ENCODE data around the gene PRDX2. TPM values are rescaled to one million over a fixed set of nuclear protein-coding genes. Genes with fewer than 3 reads are reported as not detected.

Gene PRDX2
- total RNA-seq, 1 donor from 2014 or later = 190 TPM

DNA sequence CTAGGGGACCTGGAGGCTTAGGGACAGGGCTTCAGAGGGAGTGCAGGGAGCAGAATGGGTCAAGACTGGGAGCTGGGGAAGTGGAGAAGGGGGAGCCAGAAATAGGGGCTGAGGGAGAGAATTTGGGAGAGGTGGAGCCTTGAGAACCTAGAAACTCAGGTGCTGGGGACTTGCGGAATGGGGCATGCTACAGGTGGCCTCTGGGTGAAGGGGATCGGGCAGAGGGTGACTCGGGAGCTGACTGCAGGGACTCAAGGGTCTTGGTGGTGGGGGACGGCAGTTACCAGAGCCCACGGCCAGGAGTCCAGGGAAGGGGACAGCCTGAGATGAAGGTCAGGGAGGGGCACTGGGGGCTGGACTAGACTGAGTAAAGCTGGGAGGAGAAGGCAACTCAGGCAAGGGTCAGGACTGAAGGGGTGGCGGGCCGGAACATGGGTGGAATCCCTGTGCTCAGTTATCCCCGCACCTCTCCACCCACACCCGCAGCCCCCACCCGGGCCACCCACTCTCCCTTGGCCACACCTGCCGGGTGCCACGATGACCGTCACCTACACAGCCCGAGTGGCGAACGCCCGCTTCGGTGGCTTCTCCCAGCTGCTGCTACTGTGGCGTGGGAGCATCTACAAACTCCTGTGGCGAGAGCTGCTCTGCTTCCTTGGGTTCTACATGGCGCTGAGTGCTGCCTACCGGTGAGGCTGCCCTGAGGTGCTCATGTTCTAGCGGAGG is 49.4 kb downstream of the PRDX2 start:
- no peak overlapping the region for H3K27ac ChIP-seq
- peaks cover 0 to 8% of the 10 kb centered on the region in 2 donors for H3K36me3 ChIP-seq
- intact Hi-C loops (cut with DNase I) = no loop called here
- no peak for TF ChIP-seq POLR2AphosphoS5 (IDR thresholded peaks at IDR 0.05; ENCODE audit: insufficient read depth in 1 of 2, low read depth in 1 of 2)
- TF ChIP-seq, protein P1, sequence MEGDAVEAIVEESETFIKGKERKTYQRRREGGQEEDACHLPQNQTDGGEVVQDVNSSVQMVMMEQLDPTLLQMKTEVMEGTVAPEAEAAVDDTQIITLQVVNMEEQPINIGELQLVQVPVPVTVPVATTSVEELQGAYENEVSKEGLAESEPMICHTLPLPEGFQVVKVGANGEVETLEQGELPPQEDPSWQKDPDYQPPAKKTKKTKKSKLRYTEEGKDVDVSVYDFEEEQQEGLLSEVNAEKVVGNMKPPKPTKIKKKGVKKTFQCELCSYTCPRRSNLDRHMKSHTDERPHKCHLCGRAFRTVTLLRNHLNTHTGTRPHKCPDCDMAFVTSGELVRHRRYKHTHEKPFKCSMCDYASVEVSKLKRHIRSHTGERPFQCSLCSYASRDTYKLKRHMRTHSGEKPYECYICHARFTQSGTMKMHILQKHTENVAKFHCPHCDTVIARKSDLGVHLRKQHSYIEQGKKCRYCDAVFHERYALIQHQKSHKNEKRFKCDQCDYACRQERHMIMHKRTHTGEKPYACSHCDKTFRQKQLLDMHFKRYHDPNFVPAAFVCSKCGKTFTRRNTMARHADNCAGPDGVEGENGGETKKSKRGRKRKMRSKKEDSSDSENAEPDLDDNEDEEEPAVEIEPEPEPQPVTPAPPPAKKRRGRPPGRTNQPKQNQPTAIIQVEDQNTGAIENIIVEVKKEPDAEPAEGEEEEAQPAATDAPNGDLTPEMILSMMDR (IDR thresholded peaks at IDR 0.05) = no peak
- TF ChIP-seq POLR2A (IDR thresholded peaks at IDR 0.05) = no peak
- H3K4me3 ChIP-seq = no peak overlapping the region
- DNase-seq (ENCODE audit: extremely low spot score in 2 of 2) = no peak
- H3K27me3 ChIP-seq = no peaks in the 10 kb centered on the region
- no peaks in the 10 kb centered on the region for H3K9me3 ChIP-seq
- peaks cover 22% of the 10 kb centered on the region for H3K4me1 ChIP-seq

DNA sequence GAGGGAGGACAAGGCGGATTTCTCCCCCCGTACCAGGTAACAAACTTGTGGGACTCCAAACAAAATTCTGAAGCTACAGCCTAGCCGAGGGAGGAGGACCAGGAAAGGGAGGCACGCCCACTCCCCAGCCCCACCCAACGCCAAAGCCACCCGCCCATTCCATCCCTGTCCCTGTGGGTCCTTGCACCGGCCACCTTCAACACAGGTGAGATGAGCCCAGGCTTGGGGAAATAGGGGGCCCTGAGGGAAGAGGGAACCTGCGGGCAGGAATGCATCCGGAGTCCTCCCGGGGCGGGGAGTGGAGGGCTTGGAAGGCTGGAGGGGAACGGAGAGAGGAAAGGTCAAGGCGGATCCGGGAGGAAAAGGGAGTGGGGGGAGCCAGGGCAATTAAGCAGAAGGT is 50.0 kb downstream of the PRDX2 start, which contains the start of gene BEST2:
Gene BEST2, plus strand, starts transcription at position 157 of the 400 bp plus-strand sequence. CDS start 802 bp downstream, outside the sequence.
- Histone ChIP-seq H3K27me3 (no peaks in the 10 kb centered on the region), H3K4me3 (no peak within 1 kb of the TSS), H3K4me1 (peaks cover 19% of the 10 kb centered on the region), H3K27ac (no peak within 1 kb of the TSS), H3K36me3 (peaks cover 0 to 14% of the 10 kb centered on the region in 2 donors), H3K9me3 (no peaks in the 10 kb centered on the region)
- no peak for DNase-seq (ENCODE audit: extremely low spot score in 2 of 2)
- TF ChIP-seq POLR2AphosphoS5 (IDR thresholded peaks at IDR 0.05; ENCODE audit: insufficient read depth in 1 of 2, low read depth in 1 of 2) (no peak), POLR2A (IDR thresholded peaks at IDR 0.05) (no peak)
- TF ChIP-seq, protein P1 (IDR thresholded peaks at IDR 0.05) = no peak
- intact Hi-C loops (cut with DNase I) = no loop called here

- Histone ChIP-seq H3K27ac (no peak overlapping the region), H3K4me3 (no peak overlapping the region), H3K9me3 (no peaks in the 10 kb centered on the region), H3K4me1 (peaks cover 19% of the 10 kb centered on the region), H3K36me3 (peaks cover 0 to 22% of the 10 kb centered on the region in 2 donors), H3K27me3 (no peaks in the 10 kb centered on the region)
- intact Hi-C loops (cut with DNase I) = no loop called here
- no peak for TF ChIP-seq POLR2A (IDR thresholded peaks at IDR 0.05)
- no peak for TF ChIP-seq POLR2AphosphoS5 (IDR thresholded peaks at IDR 0.05; ENCODE audit: insufficient read depth in 1 of 2, low read depth in 1 of 2)
- TF ChIP-seq, protein P1 (IDR thresholded peaks at IDR 0.05) = no peak
- DNase-seq (ENCODE audit: extremely low spot score in 2 of 2) = no peak
Measured at GRCh38 chr19:12750851-12751250, 50.7 kb downstream of the PRDX2 start.

DNA sequence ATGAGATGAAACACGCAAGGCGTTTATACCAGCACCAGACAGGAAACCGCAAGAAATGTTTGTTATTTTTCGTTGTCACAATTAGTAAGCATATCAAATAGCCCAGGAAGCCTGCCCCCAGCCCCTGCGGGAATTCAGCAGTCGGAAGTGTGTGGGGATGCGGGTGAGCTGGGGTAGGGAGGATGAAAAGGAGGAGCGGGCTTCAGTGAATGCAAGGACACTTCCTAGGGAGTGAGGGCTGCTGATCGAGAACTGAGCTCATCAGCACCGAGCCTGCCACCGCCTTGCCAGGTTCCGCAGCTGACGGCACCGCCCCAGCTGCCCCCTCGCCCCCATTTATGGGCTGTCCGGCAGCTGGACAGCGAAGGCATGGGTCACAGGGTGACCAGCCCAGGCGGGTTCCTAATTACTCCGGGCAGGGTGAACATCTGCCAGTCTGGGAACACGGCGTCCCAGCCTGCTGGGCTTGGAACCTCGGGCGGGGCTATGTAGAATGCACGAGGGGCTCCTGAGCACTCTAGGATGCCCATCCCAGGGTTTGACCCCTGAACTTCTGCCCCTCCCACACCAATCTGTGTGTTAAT is 51.6 kb downstream of the PRDX2 start:
- peaks cover 0 to 30% of the 10 kb centered on the region in 2 donors for H3K36me3 ChIP-seq
- intact Hi-C loops (cut with DNase I) = no loop called here
- H3K27me3 ChIP-seq = no peaks in the 10 kb centered on the region
- H3K4me1 ChIP-seq = peaks cover 19% of the 10 kb centered on the region
- no peak overlapping the region for H3K4me3 ChIP-seq
- no peaks in the 10 kb centered on the region for H3K9me3 ChIP-seq
- TF ChIP-seq POLR2A (IDR thresholded peaks at IDR 0.05) = no peak
- no peak for TF ChIP-seq POLR2AphosphoS5 (IDR thresholded peaks at IDR 0.05; ENCODE audit: insufficient read depth in 1 of 2, low read depth in 1 of 2)
- TF ChIP-seq, protein P1 (IDR thresholded peaks at IDR 0.05) = no peak
- DNase-seq (ENCODE audit: extremely low spot score in 2 of 2) = no peak
- no peak overlapping the region for H3K27ac ChIP-seq

DNA sequence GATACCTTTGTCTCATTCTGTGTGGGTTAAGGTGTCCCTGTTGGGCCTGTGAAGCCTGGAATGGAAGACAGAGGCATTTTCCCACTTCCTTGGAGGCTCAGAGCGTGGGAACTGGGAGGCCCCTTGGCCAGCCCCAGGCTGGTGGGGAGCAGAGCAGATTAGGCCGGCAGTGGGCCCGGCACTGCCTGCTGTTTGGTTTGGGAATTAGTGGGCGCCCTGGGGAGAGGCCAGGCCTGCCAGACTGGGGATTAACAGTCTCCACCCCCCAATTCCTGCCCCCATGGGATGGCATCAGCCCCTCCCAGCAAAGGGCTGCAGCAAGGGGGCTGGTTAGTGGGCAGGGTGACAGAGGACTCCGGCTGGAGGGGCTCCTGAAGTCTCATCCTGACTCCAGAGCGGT is 53.1 kb downstream of the PRDX2 start:
- Histone ChIP-seq H3K9me3 (no peaks in the 10 kb centered on the region), H3K4me1 (peaks cover 19% of the 10 kb centered on the region), H3K4me3 (no peak overlapping the region), H3K27ac (no peak overlapping the region), H3K27me3 (no peaks in the 10 kb centered on the region), H3K36me3 (peaks cover 0 to 30% of the 10 kb centered on the region in 2 donors)
- intact Hi-C loops (cut with DNase I) = no loop called here
- no peak for TF ChIP-seq POLR2A (IDR thresholded peaks at IDR 0.05)
- TF ChIP-seq, protein P1 (IDR thresholded peaks at IDR 0.05) = no peak
- no peak for DNase-seq (ENCODE audit: extremely low spot score in 2 of 2)

All from vagina (tissue), 2 donors.